ENCODE results near the gene ATF7IP.

The ATF7IP gene

GRCh38 chr12:14510574-14510973, 145.1 kb downstream of the ATF7IP start:
- TF ChIP-seq REST (IDR thresholded peaks at IDR 0.05; ENCODE audit: insufficient read depth in 1 of 2, low read depth in 2 of 2, low read length in 2 of 2) (no peak), TAF1 (IDR thresholded peaks at IDR 0.05; ENCODE audit: borderline replicate concordance, insufficient read depth, low read length) (no peak), SIN3A (IDR thresholded peaks at IDR 0.05; ENCODE audit: borderline replicate concordance, insufficient read depth, low read length) (no peak), POLR2AphosphoS5 (IDR thresholded peaks at IDR 0.05; ENCODE audit: low read depth, low read length) (no peak), FOXP2 (optimal IDR thresholded peaks at IDR 0.05; ENCODE audit: borderline replicate concordance, extremely low read depth, extremely low read length, insufficient read depth) (no peak)

- TF ChIP-seq REST (IDR thresholded peaks at IDR 0.05; ENCODE audit: insufficient read depth in 1 of 2, low read depth in 2 of 2, low read length in 2 of 2) (no peak), TAF1 (IDR thresholded peaks at IDR 0.05; ENCODE audit: borderline replicate concordance, insufficient read depth, low read length) (no peak), POLR2AphosphoS5 (IDR thresholded peaks at IDR 0.05; ENCODE audit: low read depth, low read length) (no peak), SIN3A (IDR thresholded peaks at IDR 0.05; ENCODE audit: borderline replicate concordance, insufficient read depth, low read length) (no peak), FOXP2 (optimal IDR thresholded peaks at IDR 0.05; ENCODE audit: borderline replicate concordance, extremely low read depth, extremely low read length, insufficient read depth) (no peak)
These were observed 148.8 kb downstream of the ATF7IP start for GRCh38 chr12:14514154-14514842.

- TF ChIP-seq POLR2AphosphoS5 (IDR thresholded peaks at IDR 0.05; ENCODE audit: low read depth, low read length) (no peak), TAF1 (IDR thresholded peaks at IDR 0.05; ENCODE audit: borderline replicate concordance, insufficient read depth, low read length) (no peak), FOXP2 (optimal IDR thresholded peaks at IDR 0.05; ENCODE audit: borderline replicate concordance, extremely low read depth, extremely low read length, insufficient read depth) (no peak), SIN3A (IDR thresholded peaks at IDR 0.05; ENCODE audit: borderline replicate concordance, insufficient read depth, low read length) (no peak), REST (IDR thresholded peaks at IDR 0.05; ENCODE audit: insufficient read depth in 1 of 2, low read depth in 2 of 2, low read length in 2 of 2) (no peak)
These were observed 149.5 kb downstream of the ATF7IP start for GRCh38 chr12:14514946-14515345.

DNA sequence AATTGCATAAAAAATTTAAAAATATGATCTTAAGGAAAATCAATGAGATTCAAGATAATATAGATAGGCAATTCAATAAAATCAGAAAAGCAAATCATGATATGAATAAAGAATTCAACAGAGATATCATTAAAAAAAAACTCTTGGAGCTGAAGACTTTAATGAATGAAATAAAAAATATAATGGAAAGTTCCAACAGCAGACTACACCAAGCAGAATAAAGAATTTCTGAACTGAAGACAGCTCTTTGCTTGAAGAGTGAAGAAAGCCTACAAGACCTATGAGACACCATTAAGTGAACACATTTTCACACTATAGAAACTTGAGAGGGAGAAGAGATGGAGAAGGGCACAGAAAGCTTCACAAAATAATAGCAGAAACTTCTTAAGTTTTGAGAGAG, 156.3 kb downstream of the ATF7IP start:
- TF ChIP-seq FOXP2 (optimal IDR thresholded peaks at IDR 0.05; ENCODE audit: borderline replicate concordance, extremely low read depth, extremely low read length, insufficient read depth) (no peak), TAF1 (IDR thresholded peaks at IDR 0.05; ENCODE audit: borderline replicate concordance, insufficient read depth, low read length) (no peak), REST (IDR thresholded peaks at IDR 0.05; ENCODE audit: insufficient read depth in 1 of 2, low read depth in 2 of 2, low read length in 2 of 2) (no peak), SIN3A (IDR thresholded peaks at IDR 0.05; ENCODE audit: borderline replicate concordance, insufficient read depth, low read length) (no peak), POLR2AphosphoS5 (IDR thresholded peaks at IDR 0.05; ENCODE audit: low read depth, low read length) (no peak)
